T-helper 17 cell (primary cell): Measurements from ENCODE around the gene PTPRD. TPM values are rescaled to one million over a fixed set of nuclear protein-coding genes. Genes with fewer than 3 reads are reported as not detected.

Experiments used
- ATAC-seq: fragments of 150-1000 bp; cut with Tn5 transposase; 2 replicates; pipeline ENCODE4 v1.10.0; 2021; ENCODE audit warnings: mild to moderate bottlenecking, moderate library complexity
- DNase-seq, 3 donors: peaks; one replicate each; pipeline versions ENCODE4 v3.0.0 to v3.0.0-alpha.2; 2020 to 2021
- H3K9me3 ChIP-seq: one replicate; pipeline ENCODE4 v1.7.0; 2013; ENCODE audit warnings: low read length, mild to moderate bottlenecking; ENCODE audit not compliant: control insufficient read depth, poor library complexity, severe bottlenecking
- H3K27ac Mint-ChIP-seq: one replicate; pipeline ENCODE4 v1.8.0; 2022; ENCODE audit warnings: mild to moderate bottlenecking, moderate library complexity, mixed read lengths
- H3K27me3 Mint-ChIP-seq: one replicate; pipeline ENCODE4 v1.8.0; 2022; ENCODE audit warnings: mixed read lengths
- H3K36me3 Mint-ChIP-seq: one replicate; pipeline ENCODE4 v1.8.0; 2022; ENCODE audit warnings: low read depth, mixed read lengths
- H3K4me1 Mint-ChIP-seq: one replicate; pipeline ENCODE4 v1.8.0; 2022; ENCODE audit warnings: mild to moderate bottlenecking, mixed read lengths
- H3K4me3 Mint-ChIP-seq: one replicate; pipeline ENCODE4 v1.8.0; 2022; ENCODE audit warnings: mild to moderate bottlenecking, moderate library complexity, mixed read lengths
- total RNA-seq, 4 donors: library from RNA in 2 of 4; stranded (reverse) in 2 of 4; gene quantifications; one replicate each; pipeline ENCODE4 v1.2.3 and lab custom pipeline; 2022 to 2026

Gene PTPRD
- total RNA-seq, 2 donors from 2014 or later: not detected

GRCh38 chr9:8395022-8395421, 2217.8 kb downstream of the PTPRD start:
- Mint-ChIP-seq H3K4me1 (no peaks in the 10 kb centered on the region), H3K4me3 (no peak overlapping the region), H3K27ac (no peak overlapping the region), H3K36me3 (no peaks in the 10 kb centered on the region), H3K27me3 (peaks cover 18% of the 10 kb centered on the region)
- no peaks in the 10 kb centered on the region for H3K9me3 ChIP-seq
- no peak for ATAC-seq
- no peak for DNase-seq

GRCh38 chr9:8394341-8394740, 2218.5 kb downstream of the PTPRD start:
- Mint-ChIP-seq H3K27me3 (peaks cover 18% of the 10 kb centered on the region), H3K27ac (no peak overlapping the region), H3K36me3 (no peaks in the 10 kb centered on the region), H3K4me3 (no peak overlapping the region), H3K4me1 (no peaks in the 10 kb centered on the region)
- no peak for DNase-seq
- H3K9me3 ChIP-seq: no peaks in the 10 kb centered on the region
- no peak for ATAC-seq

- Mint-ChIP-seq H3K36me3 (no peaks in the 10 kb centered on the region), H3K27me3 (peaks cover 18% of the 10 kb centered on the region)
Observed at GRCh38 chr9:8392866-8393265, 2219.9 kb downstream of the PTPRD start.

GRCh38 chr9:8391566-8391965, 2221.2 kb downstream of the PTPRD start:
- H3K36me3 Mint-ChIP-seq: no peaks in the 10 kb centered on the region
- ATAC-seq: no peak

More at GRCh38 chr9:8392866-8393265, 2219.9 kb downstream of the PTPRD start:
- H3K4me3 Mint-ChIP-seq: no peak overlapping the region
- DNase-seq: no peak
- H3K4me1 Mint-ChIP-seq: no peaks in the 10 kb centered on the region
- H3K9me3 ChIP-seq: no peaks in the 10 kb centered on the region
- no peak overlapping the region for H3K27ac Mint-ChIP-seq
- ATAC-seq: no peak

GRCh38 chr9:8391132-8391531, 2221.7 kb downstream of the PTPRD start:
- no peak overlapping the region for H3K4me3 Mint-ChIP-seq
- ATAC-seq (no peak), DNase-seq (no peak)
- peaks cover 18% of the 10 kb centered on the region for H3K27me3 Mint-ChIP-seq
- H3K36me3 Mint-ChIP-seq: no peaks in the 10 kb centered on the region
- H3K9me3 ChIP-seq: no peaks in the 10 kb centered on the region
- no peak overlapping the region for H3K27ac Mint-ChIP-seq
- no peaks in the 10 kb centered on the region for H3K4me1 Mint-ChIP-seq

More at GRCh38 chr9:8391566-8391965, 2221.2 kb downstream of the PTPRD start:
- H3K27ac Mint-ChIP-seq: no peak overlapping the region
- no peaks in the 10 kb centered on the region for H3K9me3 ChIP-seq
- no peak overlapping the region for H3K4me3 Mint-ChIP-seq
- peaks cover 18% of the 10 kb centered on the region for H3K27me3 Mint-ChIP-seq
- no peak for DNase-seq
- no peaks in the 10 kb centered on the region for H3K4me1 Mint-ChIP-seq

- no peaks in the 10 kb centered on the region for H3K9me3 ChIP-seq
- no peak overlapping the region for H3K27ac Mint-ChIP-seq
- no peak for ATAC-seq
- no peaks in the 10 kb centered on the region for H3K4me1 Mint-ChIP-seq
- no peak for DNase-seq
- peaks cover 18% of the 10 kb centered on the region for H3K27me3 Mint-ChIP-seq
- H3K36me3 Mint-ChIP-seq: no peaks in the 10 kb centered on the region
- H3K4me3 Mint-ChIP-seq: no peak overlapping the region
Observed at GRCh38 chr9:8390571-8390970, 2222.2 kb downstream of the PTPRD start.

GRCh38 chr9:8389531-8389930, 2223.3 kb downstream of the PTPRD start:
- no peak overlapping the region for H3K4me3 Mint-ChIP-seq
- H3K27me3 Mint-ChIP-seq: peaks cover 9% of the 10 kb centered on the region
- no peak for DNase-seq
- ATAC-seq: no peak
- H3K9me3 ChIP-seq: no peaks in the 10 kb centered on the region
- H3K36me3 Mint-ChIP-seq: no peaks in the 10 kb centered on the region
- no peaks in the 10 kb centered on the region for H3K4me1 Mint-ChIP-seq
- no peak overlapping the region for H3K27ac Mint-ChIP-seq

- DNase-seq (no peak), ATAC-seq (no peak)
- Mint-ChIP-seq H3K27me3 (no peaks in the 10 kb centered on the region), H3K36me3 (no peaks in the 10 kb centered on the region), H3K4me3 (no peak overlapping the region), H3K4me1 (no peaks in the 10 kb centered on the region), H3K27ac (no peak overlapping the region)
- H3K9me3 ChIP-seq: no peaks in the 10 kb centered on the region
Observed at GRCh38 chr9:8388132-8388531, 2224.7 kb downstream of the PTPRD start.

- H3K9me3 ChIP-seq: no peaks in the 10 kb centered on the region
- Mint-ChIP-seq H3K36me3 (no peaks in the 10 kb centered on the region), H3K27ac (no peak overlapping the region), H3K27me3 (no peaks in the 10 kb centered on the region), H3K4me3 (no peak overlapping the region), H3K4me1 (no peaks in the 10 kb centered on the region)
- no peak for ATAC-seq
- DNase-seq: no peak
Observed at GRCh38 chr9:8384091-8384490, 2228.7 kb downstream of the PTPRD start.

GRCh38 chr9:8382777-8383527, 2229.8 kb downstream of the PTPRD start:
- H3K4me1 Mint-ChIP-seq: no peaks in the 10 kb centered on the region
- no peak for ATAC-seq
- no peak overlapping the region for H3K4me3 Mint-ChIP-seq
- no peak for DNase-seq
- H3K9me3 ChIP-seq: no peaks in the 10 kb centered on the region
- H3K27me3 Mint-ChIP-seq: no peaks in the 10 kb centered on the region
- no peaks in the 10 kb centered on the region for H3K36me3 Mint-ChIP-seq
- H3K27ac Mint-ChIP-seq: no peak overlapping the region

- H3K4me1 Mint-ChIP-seq: no peaks in the 10 kb centered on the region
- H3K27ac Mint-ChIP-seq: no peak overlapping the region
- ATAC-seq (no peak), DNase-seq (no peak)
- no peaks in the 10 kb centered on the region for H3K36me3 Mint-ChIP-seq
- no peak overlapping the region for H3K4me3 Mint-ChIP-seq
- no peaks in the 10 kb centered on the region for H3K27me3 Mint-ChIP-seq
- H3K9me3 ChIP-seq: no peaks in the 10 kb centered on the region
Observed at GRCh38 chr9:8382266-8382665, 2230.5 kb downstream of the PTPRD start.

GRCh38 chr9:8381601-8382000, 2231.2 kb downstream of the PTPRD start:
- H3K9me3 ChIP-seq: no peaks in the 10 kb centered on the region
- ATAC-seq (no peak), DNase-seq (no peak)
- no peaks in the 10 kb centered on the region for H3K36me3 Mint-ChIP-seq
- H3K27ac Mint-ChIP-seq: no peak overlapping the region
- no peaks in the 10 kb centered on the region for H3K4me1 Mint-ChIP-seq
- H3K27me3 Mint-ChIP-seq: no peaks in the 10 kb centered on the region
- no peak overlapping the region for H3K4me3 Mint-ChIP-seq

GRCh38 chr9:8374471-8374870, 2238.3 kb downstream of the PTPRD start:
- H3K4me1 Mint-ChIP-seq: no peaks in the 10 kb centered on the region
- H3K36me3 Mint-ChIP-seq: peaks cover 2% of the 10 kb centered on the region
- no peak overlapping the region for H3K4me3 Mint-ChIP-seq
- no peaks in the 10 kb centered on the region for H3K9me3 ChIP-seq
- DNase-seq: no peak
- H3K27ac Mint-ChIP-seq: no peak overlapping the region
- ATAC-seq: no peak
- no peaks in the 10 kb centered on the region for H3K27me3 Mint-ChIP-seq

GRCh38 chr9:8371686-8372085, 2241.1 kb downstream of the PTPRD start:
- no peak for ATAC-seq
- Mint-ChIP-seq H3K4me1 (no peaks in the 10 kb centered on the region), H3K27me3 (no peaks in the 10 kb centered on the region), H3K36me3 (peaks cover 2% of the 10 kb centered on the region), H3K4me3 (no peak overlapping the region), H3K27ac (no peak overlapping the region)
- no peak for DNase-seq
- H3K9me3 ChIP-seq: no peaks in the 10 kb centered on the region
